ENCODE results near the gene ZNF880. TPM values are rescaled to one million over a fixed set of nuclear protein-coding genes. Genes with fewer than 3 reads are reported as not detected.

ZNF880 gene
- total RNA-seq = 17.1 and 29.9 TPM in 2 replicates

GRCh38 chr19:52369559-52370340 is at the start of gene ZNF880:
ZNF880 (plus strand) TSS chr19:52369923; CDS start chr19:52369966, 43 bp downstream.

GRCh38 chr19:52336117-52336790 is 33.5 kb upstream of the ZNF880 start, which contains the start of gene ZNF610:
ZNF610 (plus strand) TSS chr19:52336243; CDS start chr19:52349173, 12,930 bp downstream.

DNA sequence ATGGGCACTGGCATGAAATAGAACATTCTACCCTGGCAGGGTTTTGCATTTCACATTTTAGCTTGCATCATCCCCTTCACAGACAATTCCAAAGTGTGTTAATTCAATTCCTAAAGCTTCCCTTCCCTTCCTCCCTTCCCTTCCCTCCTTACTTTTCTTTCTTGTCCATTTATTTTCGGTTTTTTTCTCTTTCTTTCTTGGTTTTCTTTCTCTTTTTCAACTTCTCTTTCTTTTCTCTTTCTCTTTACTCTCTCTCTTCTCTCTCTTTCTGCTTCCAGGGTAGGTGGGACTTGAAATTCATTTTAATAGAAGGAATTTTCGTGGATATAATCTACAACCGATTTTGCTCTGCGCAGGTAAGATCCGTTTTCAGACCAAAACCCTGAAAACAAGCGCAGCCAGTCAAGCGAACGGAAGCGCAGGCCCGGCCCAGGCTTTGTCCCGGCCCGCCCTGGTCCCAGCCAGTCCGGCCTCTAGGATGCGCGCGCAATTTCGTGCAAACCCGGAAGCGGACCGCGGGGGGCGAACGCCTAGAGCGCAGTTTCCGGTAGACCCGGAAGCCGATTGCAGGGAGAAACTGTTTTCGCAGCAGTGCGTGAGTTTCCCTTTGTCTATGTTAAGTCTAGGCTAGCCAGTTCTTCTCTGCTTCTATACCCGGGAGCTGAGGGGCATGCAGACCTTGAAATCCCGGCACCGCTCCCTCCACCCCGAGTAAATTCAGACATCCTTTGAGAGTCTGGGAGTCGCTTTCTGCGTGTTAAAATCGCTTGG is 27.8 kb downstream of the ZNF880 start, which contains the start of gene ZNF528:
ZNF528 (plus strand) TSS at position 540 of the 771 bp plus-strand sequence. CDS start 4,165 bp downstream, outside the sequence.

DNA sequence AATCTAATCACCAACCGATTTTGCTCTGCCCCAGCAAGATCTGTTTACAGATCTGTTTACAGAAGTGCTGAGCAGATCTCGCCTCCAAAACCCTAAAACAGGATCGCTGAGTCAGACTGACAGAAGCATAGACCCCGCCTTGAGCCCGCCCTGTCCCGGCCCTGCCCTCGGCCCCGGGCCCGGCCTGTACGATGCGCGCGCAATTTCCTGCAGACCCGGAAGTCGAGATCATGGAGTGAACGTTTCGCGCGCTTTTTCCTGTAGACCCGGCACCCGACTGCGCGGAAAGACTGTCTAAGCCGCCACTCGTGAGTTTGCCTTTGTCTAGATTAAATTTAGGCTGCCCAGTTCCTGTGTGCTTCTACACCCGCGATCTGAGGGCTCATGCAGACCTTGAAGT is 59.2 kb downstream of the ZNF880 start, which contains the start of gene ZNF534:
ZNF534 (plus strand) TSS at position 212 of the 400 bp plus-strand sequence. CDS start 2,327 bp downstream, outside the sequence.

Other genes with a start within 250 kb of the ZNF880 start
- 5.9 and 11.8 TPM in 2 replicates for gene ZNF616, start 230.0 kb upstream of the ZNF880 start, total RNA-seq
- 2.7 and 6.0 TPM in 2 replicates for gene ZNF836, start 198.3 kb upstream of the ZNF880 start, total RNA-seq
- gene PPP2R1A, start 179.9 kb upstream of the ZNF880 start, total RNA-seq = 231 and 295 TPM in 2 replicates
- 5.8 and 9.1 TPM in 2 replicates for gene ZNF766, start 100.3 kb upstream of the ZNF880 start, total RNA-seq
- gene ZNF480, start 72.8 kb upstream of the ZNF880 start, total RNA-seq = 2.5 and 12.2 TPM in 2 replicates
- gene ZNF610, start 33.7 kb upstream of the ZNF880 start, total RNA-seq = 1.4 and 13.9 TPM in 2 replicates
- 6.6 and 16.4 TPM in 2 replicates for gene ZNF528, start 27.9 kb downstream of the ZNF880 start, total RNA-seq
- gene ZNF534, start 59.2 kb downstream of the ZNF880 start, total RNA-seq = not detected in 2 replicates
- 2.2 and 2.3 TPM in 2 replicates for gene ZNF578, start 83.6 kb downstream of the ZNF880 start, total RNA-seq
- 8.5 and 11.0 TPM in 2 replicates for gene ZNF808, start 157.7 kb downstream of the ZNF880 start, total RNA-seq
- 7.5 and 24.4 TPM in 2 replicates for gene ZNF701, start 200.4 kb downstream of the ZNF880 start, total RNA-seq